Embryonic facial prominence (tissue), 1 donor: Measurements from ENCODE around the gene SLC66A1.

Experiments used
- DNase-seq: peaks from one replicate; pipeline ENCODE4 v3.0.0-alpha.2; 2016; ENCODE audit errors: extremely low spot score

Gene SLC66A1

DNA sequence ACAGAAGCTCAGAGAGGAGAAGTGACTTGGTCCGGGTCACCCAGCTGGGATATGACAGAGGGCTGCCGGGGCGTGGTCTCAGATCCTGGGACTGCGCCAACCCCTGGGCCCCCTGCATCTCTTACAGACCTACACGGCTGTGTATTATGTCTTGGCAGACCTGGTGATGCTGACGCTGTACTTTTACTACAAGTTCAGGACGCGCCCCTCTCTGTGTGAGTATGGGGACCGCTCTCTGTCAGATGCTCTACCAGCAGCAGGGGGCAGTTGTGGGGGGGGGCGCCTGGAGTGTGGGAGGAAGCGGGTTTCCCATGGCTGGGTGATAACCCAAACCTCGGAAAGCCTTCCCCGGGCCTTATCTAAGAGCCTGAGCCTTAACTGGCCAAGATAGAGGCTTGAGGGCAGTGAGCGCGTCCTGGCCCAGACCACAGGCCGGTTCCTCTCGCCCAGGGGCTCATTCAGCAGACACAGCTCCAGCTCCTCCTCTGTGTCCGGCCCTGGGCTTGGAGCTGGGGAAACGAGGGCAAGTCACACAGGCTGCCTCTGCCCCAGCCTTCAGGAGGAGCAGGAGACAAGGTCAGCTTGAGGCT lies 13.3 kb downstream of the SLC66A1 start:
- DNase-seq, result no peak

DNA sequence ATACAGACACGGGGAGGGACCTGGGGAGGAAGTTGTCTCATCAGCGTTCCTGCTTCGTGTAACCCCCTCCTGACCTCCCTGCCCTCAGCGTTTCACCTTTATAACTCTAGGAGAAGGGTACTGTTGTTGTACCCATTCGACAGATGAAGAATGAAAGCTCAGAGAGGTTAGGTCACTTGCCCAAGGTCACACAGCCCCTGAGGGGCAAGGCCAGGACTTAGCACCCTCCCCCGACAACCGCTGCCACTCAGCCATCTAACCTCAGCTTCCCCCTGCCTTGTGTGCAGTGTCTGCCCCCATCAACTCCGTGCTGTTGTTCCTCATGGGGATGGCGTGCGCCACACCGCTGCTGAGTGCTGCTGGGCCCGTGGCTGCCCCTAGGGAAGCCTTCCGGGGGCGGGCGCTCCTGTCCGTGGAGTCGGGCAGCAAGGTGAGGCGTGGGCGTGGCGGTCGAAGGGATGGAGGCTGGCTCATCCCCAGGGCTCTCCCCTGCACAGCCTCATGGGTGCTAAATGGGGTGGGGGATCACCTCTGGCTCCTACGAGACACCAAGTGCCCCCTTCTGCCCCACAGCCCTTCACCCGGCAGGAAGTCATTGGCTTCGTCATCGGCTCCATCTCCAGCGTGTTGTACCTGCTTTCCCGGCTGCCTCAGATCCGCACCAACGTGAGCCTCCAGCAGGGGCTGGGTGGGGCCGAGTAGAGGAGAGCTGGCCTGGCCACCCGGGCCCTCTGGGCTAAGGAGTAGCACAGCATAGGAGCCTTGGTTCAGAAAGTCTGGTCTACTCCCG lies 14.0 kb downstream of the SLC66A1 start:
- no peak for DNase-seq

- DNase-seq, result no peak
These were observed 14.6 kb downstream of the SLC66A1 start for GRCh38 chr1:19326748-19327065.

DNA sequence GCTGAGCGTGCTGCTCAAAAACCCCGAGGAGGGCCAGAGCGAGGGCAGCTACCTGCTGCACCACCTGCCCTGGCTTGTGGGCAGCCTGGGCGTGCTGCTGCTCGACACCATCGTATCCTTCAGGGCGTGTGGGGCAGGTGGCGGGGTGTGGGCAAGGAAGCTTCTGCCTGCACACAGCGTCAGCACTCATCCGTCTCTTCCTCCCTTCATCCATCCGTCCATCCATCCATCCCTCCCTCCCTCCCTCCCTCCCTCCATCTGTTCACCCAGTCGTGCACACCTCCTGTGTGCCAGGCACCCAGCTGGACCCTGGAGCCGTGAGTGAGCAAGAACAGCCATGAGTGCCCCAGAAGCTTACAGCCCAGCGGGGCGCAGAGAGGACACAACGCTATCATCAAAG lies 15.2 kb downstream of the SLC66A1 start:
- DNase-seq, result no peak

DNA sequence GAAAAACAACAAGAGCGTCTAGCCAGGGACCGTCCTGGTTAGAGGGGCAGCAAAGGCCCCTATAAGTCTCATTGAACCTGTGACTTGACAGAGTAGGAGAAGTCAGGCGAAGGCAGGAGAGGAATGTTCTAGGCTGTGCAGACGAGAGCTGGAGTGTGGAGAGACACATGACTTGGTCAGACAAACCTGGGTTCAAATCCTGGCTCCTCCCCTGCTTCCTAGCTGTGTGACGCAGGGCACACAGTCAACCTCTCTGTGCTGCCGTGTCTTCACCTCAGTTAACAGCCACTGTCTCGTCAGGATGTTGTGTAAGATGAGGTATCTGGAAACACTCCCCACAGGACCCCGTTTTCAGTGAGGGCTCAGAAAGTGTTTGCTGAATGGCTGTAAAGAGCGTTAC lies 15.6 kb downstream of the SLC66A1 start:
- no peak for DNase-seq

GRCh38 chr1:19328486-19328885 lies 16.4 kb downstream of the SLC66A1 start:
- DNase-seq, result no peak

GRCh38 chr1:19329188-19329587 lies 17.1 kb downstream of the SLC66A1 start:
- DNase-seq, result no peak

DNA sequence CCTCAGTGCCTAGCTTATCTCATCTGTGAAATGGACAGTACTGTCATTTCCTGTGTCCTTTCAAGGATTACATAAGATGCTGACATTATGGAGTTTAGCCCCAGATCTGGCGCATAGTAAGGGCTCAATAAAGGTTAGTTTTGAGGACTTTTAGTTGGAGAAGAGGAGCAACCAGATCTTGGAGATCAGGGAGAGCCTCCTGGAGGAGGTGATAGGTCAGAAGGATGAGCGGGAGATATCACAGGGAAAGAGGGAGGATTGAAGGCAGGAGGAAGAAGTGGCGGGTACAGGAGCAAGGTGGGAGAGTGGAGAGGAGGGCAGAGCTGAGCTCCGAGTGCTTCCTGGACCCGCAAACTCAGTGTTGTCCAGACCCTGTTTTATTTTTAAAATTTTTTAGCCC lies 17.5 kb downstream of the SLC66A1 start:
- DNase-seq, result no peak

- DNase-seq, result no peak
These were observed 18.5 kb downstream of the SLC66A1 start for GRCh38 chr1:19330449-19331135.

DNA sequence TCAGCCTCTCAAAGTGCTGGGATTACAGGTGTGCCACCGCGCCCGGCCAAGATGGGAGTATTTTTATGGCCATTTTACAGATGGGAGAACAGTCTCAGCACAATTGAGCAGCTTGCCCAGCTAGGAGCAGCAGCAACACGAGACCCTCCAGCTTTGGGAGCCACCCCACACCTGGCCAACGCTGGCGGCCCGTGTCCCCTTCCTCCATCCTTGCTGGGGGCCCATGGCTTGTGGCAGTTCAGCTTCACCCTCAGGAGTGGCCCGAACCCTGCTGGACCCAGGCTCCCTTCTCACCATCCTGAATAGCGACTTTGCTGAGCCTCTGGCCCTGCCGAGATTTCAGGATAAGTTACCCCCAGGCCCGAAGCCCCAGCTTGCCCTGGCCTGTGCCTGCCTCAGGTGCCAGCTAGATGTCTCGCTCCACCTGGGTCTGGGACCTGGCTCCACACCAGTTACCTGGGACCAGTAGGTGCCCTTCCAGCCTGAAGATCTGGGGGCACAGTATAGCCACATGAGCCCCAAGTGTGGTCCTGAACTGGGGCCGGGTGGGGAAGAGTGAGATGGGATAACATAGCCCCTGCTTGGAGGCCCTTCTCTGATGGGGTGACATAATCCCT lies 19.2 kb downstream of the SLC66A1 start:
- DNase-seq, result no peak

GRCh38 chr1:19332832-19333231 lies 20.7 kb downstream of the SLC66A1 start:
- no peak for DNase-seq

DNA sequence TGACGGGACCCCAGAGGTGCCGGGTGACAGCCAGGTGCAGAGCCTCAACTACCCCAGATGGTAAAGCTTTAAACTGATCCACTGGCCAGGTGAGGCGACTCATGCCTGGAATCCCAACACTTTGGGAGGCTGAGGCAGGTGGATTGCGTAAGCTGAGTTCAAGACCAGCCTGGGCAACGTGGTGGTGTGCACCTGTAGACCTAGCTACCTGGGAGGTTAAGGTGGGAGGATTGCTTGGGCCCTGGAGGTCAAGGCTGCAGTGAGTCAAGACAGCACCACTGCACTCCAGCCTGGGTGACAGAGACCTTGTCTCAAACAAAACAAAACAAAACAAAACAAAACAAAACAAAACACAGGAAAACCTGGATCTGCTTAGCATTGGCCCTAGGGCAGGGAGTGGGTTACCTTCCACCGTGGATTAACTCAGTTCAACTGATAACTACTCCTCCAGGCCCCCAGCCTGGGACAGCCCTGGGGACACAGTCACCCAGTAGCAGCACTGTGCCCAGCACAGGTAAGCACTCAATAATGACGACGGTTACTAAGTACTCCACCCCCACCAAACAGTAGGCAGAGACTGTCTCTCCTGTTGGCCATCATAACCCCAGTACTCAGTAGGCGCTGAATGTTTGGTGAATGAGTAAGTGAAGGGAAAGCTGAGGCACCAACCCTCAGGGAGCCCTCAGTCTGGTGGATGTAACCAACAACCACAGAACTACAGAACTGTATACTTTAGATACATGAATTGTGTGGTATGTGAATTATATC lies 21.6 kb downstream of the SLC66A1 start:
- no peak for DNase-seq

GRCh38 chr1:19336543-19336942 lies 24.4 kb downstream of the SLC66A1 start:
- DNase-seq, result no peak

GRCh38 chr1:19337289-19337688 lies 25.2 kb downstream of the SLC66A1 start:
- no peak for DNase-seq

DNA sequence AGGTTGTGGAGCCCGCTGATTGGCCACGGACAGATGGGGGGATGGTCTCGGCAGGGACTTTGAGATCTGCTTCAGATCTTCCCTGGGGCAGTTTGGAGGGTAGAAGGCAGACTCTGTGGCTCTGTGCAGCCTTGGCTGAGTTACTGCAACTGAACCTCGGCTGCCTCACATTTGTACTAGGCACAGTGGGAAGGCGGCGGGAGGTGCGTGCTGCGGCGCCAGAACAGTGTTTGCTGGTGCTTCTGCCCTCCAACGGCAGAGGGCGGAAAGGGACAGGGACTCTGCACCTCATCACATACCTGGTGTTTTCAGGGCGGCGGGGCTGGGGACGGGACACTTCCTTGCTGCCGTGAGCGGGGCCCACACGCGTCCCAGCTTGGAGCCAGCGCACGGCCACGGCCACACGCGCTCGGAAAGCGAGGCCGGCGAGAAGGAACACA lies 26.2 kb downstream of the SLC66A1 start:
- no peak for DNase-seq

DNA sequence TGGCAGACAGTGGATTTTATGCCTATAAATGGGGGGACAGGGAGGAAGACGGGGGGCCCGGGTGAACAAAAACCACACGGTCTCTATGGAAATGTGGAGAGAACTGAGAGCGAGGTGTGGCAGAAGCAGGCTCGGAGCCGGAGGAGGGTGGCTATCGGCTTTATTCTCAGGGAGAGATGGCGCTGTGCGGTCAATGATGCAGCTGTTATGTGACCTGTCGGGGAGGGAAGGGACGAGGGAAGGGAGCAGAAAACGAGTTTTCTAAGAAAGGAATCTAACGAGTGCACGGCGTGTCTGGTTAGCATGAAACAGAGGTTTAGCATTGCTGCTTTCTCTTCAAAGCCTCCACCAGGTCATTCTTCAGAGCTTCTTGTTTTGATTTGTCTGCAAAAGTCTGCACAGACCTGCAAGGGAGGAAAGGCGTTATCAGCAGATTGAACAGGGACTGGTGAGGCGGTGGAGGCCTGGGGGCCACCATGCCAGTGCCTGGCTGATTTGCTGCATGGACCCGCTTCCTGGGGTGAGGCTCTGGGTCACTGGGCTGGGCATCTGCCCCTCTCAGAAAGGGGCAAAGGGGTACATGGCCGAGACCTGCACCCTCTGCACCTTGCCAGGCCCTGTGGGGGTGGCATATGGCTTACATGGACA lies 27.2 kb downstream of the SLC66A1 start:
- no peak for DNase-seq

- no peak for DNase-seq
These were observed 28.3 kb downstream of the SLC66A1 start for GRCh38 chr1:19340387-19340937.

GRCh38 chr1:19341201-19342061 lies 29.3 kb downstream of the SLC66A1 start:
- DNase-seq, result no peak

DNA sequence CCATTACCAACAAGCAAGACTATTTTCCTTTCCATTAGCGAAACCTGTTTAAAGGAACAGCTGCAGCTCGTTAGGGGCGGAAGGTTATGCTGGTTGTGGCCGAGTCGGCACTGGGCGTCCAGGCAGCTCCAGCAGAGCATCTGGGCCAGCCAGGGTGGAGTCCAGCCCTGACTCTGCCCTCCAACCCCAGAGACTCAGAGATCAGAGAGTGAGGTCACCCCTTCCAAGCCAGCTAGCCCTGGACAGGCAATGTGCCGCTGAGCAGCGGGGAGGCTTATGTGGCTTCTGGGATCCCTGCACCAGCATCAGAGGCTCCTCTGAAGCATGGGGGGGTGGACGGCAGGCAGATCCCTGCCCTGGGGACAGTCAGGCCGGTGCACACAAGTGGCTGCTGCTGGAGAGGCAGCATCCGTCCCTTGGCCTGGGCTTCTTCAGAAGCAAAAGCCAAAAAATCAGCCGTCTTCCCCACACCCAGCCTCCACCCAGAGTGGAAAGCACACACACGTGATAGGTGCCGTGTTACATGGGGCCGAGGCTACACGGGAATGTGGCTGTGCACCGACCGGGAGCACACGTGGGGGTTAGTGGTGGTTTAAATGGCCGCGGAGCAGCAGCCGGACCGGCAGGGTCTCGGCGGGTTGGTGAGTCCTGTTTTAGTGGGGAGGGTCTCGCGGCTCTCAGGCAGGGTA lies 30.1 kb downstream of the SLC66A1 start:
- DNase-seq, result no peak
